GM19463 (cell line): Measurements from ENCODE around the gene PABPN1L.

Source experiments
- ATAC-seq: cut with Tn5 transposase; IDR thresholded peaks from one replicate; pipeline ENCODE4 v1.9.1; 2021; ENCODE audit warnings: mild to moderate bottlenecking, moderate library complexity; ENCODE audit not compliant: unreplicated experiment

Gene PABPN1L

GRCh38 chr16:88866151-88866920 is at the start of gene PABPN1L:
PABPN1L (minus strand) TSS chr16:88866660; CDS start chr16:88866606, 54 bp downstream.
- no peak for ATAC-seq

- ATAC-seq = no peak
Observed at GRCh38 chr16:88915639-88916327, 49.3 kb upstream of the PABPN1L start.

- no peak for ATAC-seq
Observed at GRCh38 chr16:88914750-88915368, 48.4 kb upstream of the PABPN1L start.

GRCh38 chr16:88913870-88914269 is 47.4 kb upstream of the PABPN1L start:
- no peak for ATAC-seq

- no peak for ATAC-seq
Observed at GRCh38 chr16:88913001-88913612, 46.6 kb upstream of the PABPN1L start.

GRCh38 chr16:88912556-88912955 is 46.1 kb upstream of the PABPN1L start:
- no peak for ATAC-seq

GRCh38 chr16:88911946-88912310 is 45.5 kb upstream of the PABPN1L start:
- ATAC-seq = no peak

GRCh38 chr16:88911136-88911945 is 44.9 kb upstream of the PABPN1L start:
- ATAC-seq = no peak

- ATAC-seq = no peak
Observed at GRCh38 chr16:88910284-88911135, 44.0 kb upstream of the PABPN1L start.

GRCh38 chr16:88909431-88910210 is 43.2 kb upstream of the PABPN1L start:
- no peak for ATAC-seq

- ATAC-seq = no peak
Observed at GRCh38 chr16:88908307-88908706, 41.8 kb upstream of the PABPN1L start.

- ATAC-seq = no peak
Observed at GRCh38 chr16:88907768-88908167, 41.3 kb upstream of the PABPN1L start.

GRCh38 chr16:88906535-88907105 is 40.2 kb upstream of the PABPN1L start:
- no peak for ATAC-seq

- ATAC-seq = no peak
Observed at GRCh38 chr16:88906020-88906419, 39.6 kb upstream of the PABPN1L start.

- ATAC-seq = no peak
Observed at GRCh38 chr16:88905563-88905962, 39.1 kb upstream of the PABPN1L start.

GRCh38 chr16:88904676-88905365 is 38.4 kb upstream of the PABPN1L start:
- ATAC-seq = no peak

GRCh38 chr16:88903267-88903666 is 36.8 kb upstream of the PABPN1L start:
- no peak for ATAC-seq

GRCh38 chr16:88902744-88903143 is 36.3 kb upstream of the PABPN1L start:
- ATAC-seq = no peak
